ENCODE results near the gene WWOX.

DNA sequence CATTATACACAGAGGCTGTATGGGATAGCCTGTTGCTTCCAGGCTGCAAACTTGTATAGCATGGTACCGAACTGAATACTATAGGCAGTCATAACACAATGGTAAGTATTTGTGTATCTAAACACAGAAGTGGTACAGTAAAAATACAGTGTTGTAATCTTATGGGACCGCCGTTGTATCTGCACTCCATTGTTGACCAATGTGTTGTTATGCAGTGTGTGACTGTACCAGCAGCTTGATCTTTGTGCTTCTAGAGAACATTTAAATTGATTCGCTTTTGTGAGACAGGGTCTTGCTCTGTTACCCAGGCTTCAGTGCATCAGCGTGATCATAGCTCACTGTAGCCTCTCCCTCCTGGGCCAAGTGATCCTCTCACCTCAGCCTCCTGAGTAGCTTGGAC, 31.5 kb downstream of the WWOX start:
- TF ChIP-seq, protein P1, sequence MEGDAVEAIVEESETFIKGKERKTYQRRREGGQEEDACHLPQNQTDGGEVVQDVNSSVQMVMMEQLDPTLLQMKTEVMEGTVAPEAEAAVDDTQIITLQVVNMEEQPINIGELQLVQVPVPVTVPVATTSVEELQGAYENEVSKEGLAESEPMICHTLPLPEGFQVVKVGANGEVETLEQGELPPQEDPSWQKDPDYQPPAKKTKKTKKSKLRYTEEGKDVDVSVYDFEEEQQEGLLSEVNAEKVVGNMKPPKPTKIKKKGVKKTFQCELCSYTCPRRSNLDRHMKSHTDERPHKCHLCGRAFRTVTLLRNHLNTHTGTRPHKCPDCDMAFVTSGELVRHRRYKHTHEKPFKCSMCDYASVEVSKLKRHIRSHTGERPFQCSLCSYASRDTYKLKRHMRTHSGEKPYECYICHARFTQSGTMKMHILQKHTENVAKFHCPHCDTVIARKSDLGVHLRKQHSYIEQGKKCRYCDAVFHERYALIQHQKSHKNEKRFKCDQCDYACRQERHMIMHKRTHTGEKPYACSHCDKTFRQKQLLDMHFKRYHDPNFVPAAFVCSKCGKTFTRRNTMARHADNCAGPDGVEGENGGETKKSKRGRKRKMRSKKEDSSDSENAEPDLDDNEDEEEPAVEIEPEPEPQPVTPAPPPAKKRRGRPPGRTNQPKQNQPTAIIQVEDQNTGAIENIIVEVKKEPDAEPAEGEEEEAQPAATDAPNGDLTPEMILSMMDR (conservative IDR thresholded peaks at IDR 0.05; ENCODE audit: low read depth, low read length): no peak
- TF ChIP-seq EZH2phosphoT487 (IDR thresholded peaks at IDR 0.05; ENCODE audit: borderline replicate concordance, low read length): no peak
